NCI-H1092 treated with DMSO at 0.1 percent for 48 hours (cell line): ENCODE data around the gene PARD3B.

Experiments
- DNase-seq: peaks from one replicate; lab custom pipeline; 2025; lab: John Stamatoyannopoulos, UW

The PARD3B gene

GRCh38 chr2:205273627-205274026 is 728.4 kb downstream of the PARD3B start:
- DNase-seq, result no peak

DNA sequence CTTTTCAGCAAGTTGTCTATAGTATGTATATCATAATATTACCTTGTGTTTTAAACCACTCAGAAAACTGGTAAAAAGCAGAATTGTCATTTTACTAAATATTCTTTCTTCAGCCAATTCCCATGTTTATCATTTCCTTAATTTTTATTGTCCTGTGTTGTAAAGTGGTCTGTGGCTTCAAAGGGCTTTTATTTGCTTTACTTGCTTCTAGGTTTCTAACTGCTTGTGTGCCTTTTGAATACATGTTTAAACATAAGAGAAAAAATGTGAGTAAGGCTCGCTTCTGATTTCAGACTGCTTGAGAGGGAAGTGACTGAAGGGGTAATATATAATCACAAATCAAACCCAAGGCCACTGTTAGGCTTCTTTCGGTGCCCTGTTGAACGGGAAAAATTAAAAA is 729.5 kb downstream of the PARD3B start:
- no peak for DNase-seq

DNA sequence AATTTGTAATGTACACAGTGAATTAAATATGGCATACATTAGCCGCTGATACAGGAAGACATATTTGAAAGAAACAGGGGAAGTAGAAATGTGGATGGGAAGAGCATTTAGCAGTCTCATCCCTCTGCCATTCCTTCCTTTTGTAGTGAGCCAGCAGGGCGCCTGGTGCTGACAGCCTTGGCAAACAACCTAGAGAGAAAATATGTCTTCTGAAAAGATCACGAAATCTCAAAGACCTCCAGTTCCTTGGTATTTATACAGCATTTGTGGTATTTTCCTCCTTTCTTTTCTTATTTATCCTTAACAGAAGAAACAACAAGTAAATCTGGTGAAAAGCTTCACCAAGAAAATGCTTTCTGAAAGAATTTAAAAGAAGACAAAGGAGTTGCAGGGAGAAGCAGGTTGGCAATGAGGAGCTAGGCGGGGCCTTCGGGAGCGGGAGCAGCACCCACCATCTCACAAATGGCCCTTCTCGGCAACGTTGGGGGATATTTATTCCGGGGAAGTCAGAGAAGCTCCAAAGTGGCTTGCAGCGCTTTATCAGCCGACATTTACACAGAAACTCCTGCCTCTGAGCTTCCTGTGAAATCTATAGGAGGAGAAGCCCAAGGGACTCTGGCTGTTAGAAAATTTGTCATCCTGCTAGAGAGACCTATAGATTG is 731.0 kb downstream of the PARD3B start:
- DNase-seq, result no peak

DNA sequence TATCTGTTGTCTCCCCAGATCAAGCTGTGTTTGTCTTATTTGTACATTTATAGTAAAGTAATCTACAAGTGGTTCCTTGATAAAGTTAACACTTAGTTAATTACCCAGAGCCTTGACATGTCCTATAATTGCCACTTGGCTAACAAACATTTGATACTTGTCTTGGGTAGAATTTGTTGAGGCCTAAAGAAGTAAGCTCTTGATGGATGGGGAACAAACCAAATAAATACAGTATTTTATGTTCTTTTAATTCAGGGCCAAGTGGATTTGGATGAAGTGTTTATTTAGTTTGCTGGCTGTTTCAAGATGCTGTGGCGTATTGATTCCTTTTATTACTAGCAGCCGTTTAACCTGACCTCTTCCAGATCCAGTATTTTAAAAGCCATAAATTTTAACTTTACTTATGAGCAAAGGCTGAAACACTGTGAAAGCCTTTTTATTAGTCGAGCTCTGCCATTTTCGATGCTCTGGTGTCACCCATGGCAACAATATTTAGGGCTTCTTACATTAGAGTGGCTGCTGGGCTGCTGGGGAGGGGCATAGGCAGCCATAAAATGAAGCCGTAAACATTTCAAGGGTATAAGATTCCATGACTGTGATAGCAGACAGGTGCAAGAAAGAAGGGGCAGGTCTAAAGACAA is 735.4 kb downstream of the PARD3B start:
- DNase-seq, result peak; percentile 60

- no peak for DNase-seq
Measured at GRCh38 chr2:205283736-205284270, 738.5 kb downstream of the PARD3B start.

DNA sequence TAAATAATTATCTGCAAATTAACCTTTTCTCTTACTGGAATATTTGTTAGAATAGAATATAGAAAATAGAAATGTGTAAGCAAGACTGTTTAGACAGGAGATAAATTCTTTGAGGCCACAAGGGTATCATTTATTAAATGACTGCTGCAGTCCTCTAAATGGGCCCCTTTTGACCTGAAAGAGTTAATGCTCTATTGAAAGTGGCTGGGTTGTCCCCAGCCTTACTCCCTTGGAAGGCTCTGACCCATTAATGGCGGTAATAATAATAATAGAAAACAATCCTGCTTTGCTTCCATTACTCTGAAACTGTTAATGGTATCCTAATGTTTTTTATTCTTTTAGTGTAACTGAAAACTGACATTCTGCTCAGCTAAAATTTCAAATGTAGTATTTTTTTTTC is 739.1 kb downstream of the PARD3B start:
- no peak for DNase-seq

- DNase-seq, result no peak
Measured at GRCh38 chr2:205287316-205287715, 742.0 kb downstream of the PARD3B start.

- no peak for DNase-seq
Measured at GRCh38 chr2:205288686-205289085, 743.4 kb downstream of the PARD3B start.

GRCh38 chr2:205290299-205290698 is 745.0 kb downstream of the PARD3B start:
- no peak for DNase-seq

DNA sequence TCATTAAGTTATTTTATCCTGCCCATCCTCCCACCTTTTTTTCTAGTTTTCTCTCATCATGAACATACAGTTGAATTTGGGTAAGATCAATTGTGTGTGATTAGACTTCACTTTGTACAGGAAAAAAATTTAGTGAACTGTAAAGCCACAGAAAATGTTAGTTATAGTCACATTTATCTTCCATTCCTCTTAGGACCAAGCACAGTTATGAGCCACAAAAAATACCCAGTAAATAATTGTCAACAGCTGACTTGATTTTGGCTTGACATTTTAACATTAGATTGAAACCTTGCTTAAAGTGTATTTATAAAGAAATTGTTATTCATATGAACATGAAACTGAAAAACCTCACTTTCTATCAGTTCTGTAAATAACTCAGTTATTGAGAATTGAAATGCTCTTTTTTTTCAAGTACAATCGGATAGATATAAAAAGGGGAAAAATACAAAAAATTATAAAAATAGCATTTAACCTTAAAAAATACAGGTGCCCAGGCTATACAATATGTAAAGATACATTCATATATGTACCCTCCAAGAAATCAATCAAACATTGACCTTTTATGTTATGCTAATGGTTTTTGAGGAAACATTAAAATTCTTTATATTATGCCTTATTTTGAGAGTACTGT is 747.5 kb downstream of the PARD3B start:
- DNase-seq, result no peak

DNA sequence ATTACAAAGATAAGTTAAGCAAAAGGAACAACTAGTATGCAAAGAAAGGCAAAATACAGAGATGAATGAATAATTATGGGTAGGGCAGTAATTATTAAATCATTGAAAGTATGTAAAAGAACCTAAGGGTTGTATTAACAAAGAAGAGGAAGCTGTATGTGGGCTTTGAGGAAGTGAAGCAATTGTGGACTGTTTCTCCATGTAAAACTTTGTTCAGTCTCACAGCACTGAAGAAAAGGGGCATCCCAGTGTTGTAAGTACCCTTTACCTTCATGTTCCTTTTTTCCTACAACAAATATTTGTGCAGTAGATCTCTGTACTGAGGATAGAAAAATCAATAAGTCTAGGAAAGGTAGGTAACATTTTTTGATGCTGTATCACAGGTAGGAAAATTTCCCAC is 748.3 kb downstream of the PARD3B start:
- DNase-seq, result no peak

DNA sequence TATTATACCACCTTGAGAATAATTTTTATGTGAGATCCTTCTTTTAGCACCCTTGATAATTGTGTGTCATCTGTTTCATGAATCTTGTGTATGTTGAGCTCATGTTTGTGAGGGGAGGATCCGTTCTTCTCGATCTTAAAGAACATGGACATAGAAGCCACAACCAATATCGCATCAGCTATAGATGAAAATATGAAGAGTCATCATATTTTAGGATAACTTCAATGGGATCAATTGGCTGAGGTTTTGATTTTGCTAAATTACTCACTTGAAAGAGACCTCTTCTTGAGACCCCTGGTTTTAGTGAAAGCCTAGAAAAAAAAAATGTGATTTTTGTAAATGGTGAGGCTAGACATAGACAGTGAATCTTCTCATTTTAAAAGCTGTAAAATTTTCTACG is 751.7 kb downstream of the PARD3B start:
- no peak for DNase-seq

DNA sequence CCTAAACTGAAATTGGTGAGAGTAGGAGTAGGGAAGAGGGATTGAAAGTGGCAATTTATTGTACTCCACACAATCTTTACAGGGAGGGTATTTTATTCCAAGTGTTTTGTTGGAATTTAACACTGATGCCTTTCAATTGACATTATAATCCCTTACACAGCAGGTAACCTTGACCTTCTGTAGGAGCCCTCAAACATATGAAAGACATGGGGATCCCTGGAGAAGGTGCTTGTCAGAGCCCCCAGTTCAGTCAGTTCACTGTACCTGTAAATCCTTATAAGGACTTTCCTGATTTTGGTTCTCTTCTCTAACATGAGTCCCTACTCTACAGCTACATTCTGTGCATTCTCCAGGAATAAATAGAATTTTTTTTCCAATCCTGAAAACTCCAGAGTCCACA is 752.1 kb downstream of the PARD3B start:
- DNase-seq, result no peak

DNA sequence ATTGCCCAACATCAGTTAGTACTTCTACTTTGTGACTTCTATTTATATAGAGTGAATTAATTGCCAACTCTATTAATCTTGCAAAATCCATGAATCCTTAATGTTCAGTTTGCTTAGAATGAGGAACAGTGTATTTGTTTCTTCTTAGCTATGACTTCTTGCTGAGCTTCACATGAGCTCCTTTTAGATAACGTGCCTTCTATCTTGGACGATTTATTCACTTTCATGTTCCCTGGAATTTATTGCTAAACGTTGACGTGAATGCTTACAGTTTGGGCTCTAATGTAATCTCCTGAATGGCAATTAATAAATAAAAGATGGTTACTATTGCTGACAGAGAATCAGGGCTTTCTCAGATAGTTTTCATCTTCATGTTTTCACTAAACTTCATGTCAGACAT is 752.6 kb downstream of the PARD3B start:
- no peak for DNase-seq

GRCh38 chr2:205311201-205311600 is 765.9 kb downstream of the PARD3B start:
- no peak for DNase-seq

DNA sequence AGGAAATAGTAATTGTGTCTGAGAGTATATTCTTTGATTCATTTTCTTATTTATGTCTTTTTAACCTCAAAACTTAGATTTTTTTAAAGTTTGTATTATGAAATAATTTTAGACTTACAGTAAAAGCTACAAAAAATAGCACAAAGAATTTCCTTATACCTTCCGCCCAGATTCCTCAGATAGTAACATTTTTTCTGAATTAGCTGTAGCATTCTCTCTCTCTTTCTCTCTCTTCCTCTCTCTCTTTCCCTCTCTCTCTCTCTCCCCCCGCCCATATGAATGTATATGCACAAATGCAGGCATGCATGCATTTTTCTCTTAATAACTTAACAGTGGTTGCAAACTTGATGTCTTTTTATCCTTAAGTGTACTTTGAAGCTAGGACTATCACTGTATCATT is 776.0 kb downstream of the PARD3B start:
- DNase-seq, result no peak

GRCh38 chr2:205323929-205324328 is 778.7 kb downstream of the PARD3B start:
- DNase-seq, result no peak

GRCh38 chr2:205324355-205324754 is 779.1 kb downstream of the PARD3B start:
- no peak for DNase-seq

- DNase-seq, result no peak
Measured at GRCh38 chr2:205333351-205333750, 788.1 kb downstream of the PARD3B start.

DNA sequence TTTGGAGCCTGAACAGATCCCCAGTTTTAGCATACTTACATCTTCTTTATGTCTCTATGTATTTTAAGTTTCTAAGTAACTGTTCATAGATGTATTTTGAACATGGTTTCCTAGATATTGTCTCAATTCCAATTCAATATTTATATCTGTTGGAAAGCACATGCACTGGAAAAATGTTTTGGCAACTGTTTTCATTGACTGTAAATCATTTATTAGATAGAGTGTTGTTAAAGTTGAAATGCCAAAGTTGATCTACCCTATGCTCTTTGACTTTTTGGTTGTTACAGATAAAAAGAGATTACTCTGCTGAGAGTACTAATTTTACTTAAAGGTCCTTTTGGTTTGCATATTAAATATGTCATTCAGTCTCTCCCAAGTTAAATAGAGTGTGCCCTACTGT is 792.0 kb downstream of the PARD3B start:
- no peak for DNase-seq

DNA sequence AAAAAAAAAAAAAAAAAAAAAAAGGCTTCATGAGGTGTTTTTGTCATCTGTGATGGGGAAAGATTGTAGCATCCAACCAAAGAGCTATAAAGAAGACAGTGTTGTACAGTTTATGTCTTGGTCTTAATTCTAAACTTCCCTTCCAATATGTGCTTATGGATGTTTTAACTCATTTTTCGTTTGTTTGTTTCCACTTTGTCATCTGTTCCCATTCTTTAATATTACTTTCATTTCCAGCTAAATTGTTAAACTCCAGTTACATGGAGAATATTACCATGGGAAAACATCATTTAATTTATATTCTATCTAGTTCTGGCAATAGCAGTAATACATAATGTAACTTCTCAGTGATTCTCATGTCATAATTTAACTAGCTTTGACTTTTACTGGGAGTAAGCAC is 792.9 kb downstream of the PARD3B start:
- no peak for DNase-seq

GRCh38 chr2:205343103-205343502 is 797.8 kb downstream of the PARD3B start:
- no peak for DNase-seq

DNA sequence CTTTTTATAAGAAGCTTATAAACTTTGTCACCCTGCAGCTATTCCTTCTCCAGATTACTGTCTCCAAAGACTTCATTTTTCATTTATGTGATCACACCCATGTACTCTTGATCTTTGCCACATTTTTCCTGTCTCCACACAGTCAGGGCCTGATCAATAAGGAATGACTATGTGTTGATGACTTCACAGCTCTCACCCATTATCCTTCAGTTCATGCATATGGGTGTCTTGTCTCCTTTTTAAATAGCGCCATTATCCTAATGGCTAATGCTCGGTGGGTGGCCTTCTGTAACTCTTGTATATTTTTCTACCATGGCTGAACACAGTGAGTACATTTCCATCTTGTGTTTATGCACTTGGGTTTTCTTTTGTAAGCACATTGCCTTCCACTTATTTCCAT is 801.4 kb downstream of the PARD3B start:
- DNase-seq, result no peak
